GM23338 (cell line): Measurements from ENCODE around the gene ARAP1. TPM values are rescaled to one million over a fixed set of nuclear protein-coding genes. Genes with fewer than 3 reads are reported as not detected.

Experiments
- ATAC-seq: fragments of 200-7000 bp; cut with Tn5 transposase; 3 replicates; pipeline ENCODE4 v1.9.1; 2020
- DNase-seq: peaks from one replicate; pipeline ENCODE4 v3.0.0-alpha.2; 2015; ENCODE audit warnings: low spot score
- H2AFZ ChIP-seq: fragments of 200-600 bp; sonication (generic); 2 replicates; pipeline ENCODE4 v1.8.0; 2016; ENCODE audit warnings: antibody characterized with exemption, mild to moderate bottlenecking, moderate library complexity
- H3F3A ChIP-seq: fragments of 200-600 bp; sonication (generic); replicated peaks from 2 replicates; pipeline ENCODE4 v1.8.0; 2017; ENCODE audit warnings: antibody characterized with exemption, mixed run types, low read depth
- H3K27ac ChIP-seq: fragments of 200-600 bp; sonication (generic); 2 replicates; pipeline ENCODE4 v1.6.1; 2016; ENCODE audit warnings: low read depth
- H3K27me3 ChIP-seq: fragments of 200-600 bp; sonication (generic); 2 replicates; pipeline ENCODE4 v1.8.0; 2016; ENCODE audit warnings: mild to moderate bottlenecking, mixed run types, moderate library complexity; ENCODE audit not compliant: insufficient read depth
- H3K36me3 ChIP-seq: fragments of 200-600 bp; sonication (generic); 2 replicates; pipeline ENCODE4 v1.8.0; 2016; ENCODE audit warnings: mild to moderate bottlenecking; ENCODE audit not compliant: insufficient read depth
- H3K4me1 ChIP-seq: fragments of 200-600 bp; sonication (generic); 2 replicates; pipeline ENCODE4 v1.8.0; 2016; ENCODE audit warnings: mild to moderate bottlenecking, moderate library complexity; ENCODE audit not compliant: insufficient read depth
- H3K4me2 ChIP-seq: fragments of 200-600 bp; sonication (generic); 2 replicates; pipeline ENCODE4 v1.7.1; 2017; ENCODE audit warnings: mixed run types
- H3K4me3 ChIP-seq: fragments of 200-600 bp; sonication (generic); 2 replicates; pipeline ENCODE4 v1.6.1; 2016; ENCODE audit warnings: mixed run types
- H3K79me2 ChIP-seq: fragments of 200-600 bp; sonication (generic); replicated peaks from 2 replicates; pipeline ENCODE4 v1.8.0; 2017; ENCODE audit warnings: mild to moderate bottlenecking; ENCODE audit not compliant: insufficient read depth
- H3K9me2 ChIP-seq: fragments of 200-600 bp; sonication (generic); 2 replicates; pipeline ENCODE4 v1.8.0; 2017; ENCODE audit not compliant: insufficient read depth
- H4K20me1 ChIP-seq: fragments of 200-600 bp; sonication (generic); replicated peaks from 2 replicates; pipeline ENCODE4 v1.8.0; 2017; ENCODE audit warnings: mild to moderate bottlenecking; ENCODE audit not compliant: insufficient read depth
- H3K27ac Mint-ChIP-seq: 2 replicates; pipeline ENCODE4 v1.8.0; 2020; ENCODE audit warnings: inconsistent platforms, mild to moderate bottlenecking, moderate library complexity, mixed read lengths
- H3K27me3 Mint-ChIP-seq: 3 replicates; pipeline ENCODE4 v1.8.0; 2022; ENCODE audit warnings: low read depth, mild to moderate bottlenecking, moderate library complexity, mixed read lengths, inconsistent platforms; ENCODE audit not compliant: insufficient read depth, poor library complexity
- H3K36me3 Mint-ChIP-seq: 3 replicates; pipeline ENCODE4 v1.8.0; 2021; ENCODE audit warnings: low read depth, mild to moderate bottlenecking, inconsistent platforms, moderate library complexity, mixed read lengths
- H3K4me1 Mint-ChIP-seq: 3 replicates; pipeline ENCODE4 v1.8.0; 2020; ENCODE audit warnings: mild to moderate bottlenecking, inconsistent platforms, mixed read lengths
- H3K4me3 Mint-ChIP-seq: 3 replicates; pipeline ENCODE4 v1.8.0; 2021; ENCODE audit warnings: moderate library complexity, mild to moderate bottlenecking, inconsistent platforms, mixed read lengths
- H3K9me3 Mint-ChIP-seq: 3 replicates; pipeline ENCODE4 v1.8.0; 2020; ENCODE audit warnings: moderate library complexity, mild to moderate bottlenecking, inconsistent platforms, mixed read lengths
- CREB1 ChIP-seq: fragments of 250-450 bp; sonication (Bioruptor Pico); IDR thresholded peaks from 2 replicates; pipeline ENCODE4 v1.5.0; 2020; ENCODE audit warnings: low read depth, mild to moderate bottlenecking, moderate library complexity
- CTCF ChIP-seq, 2 experiments: fragments of 200-600 bp in 1 of 2; sonication (generic) in 1 of 2; conservative IDR thresholded peaks; 2 replicates each; pipeline versions ENCODE4 v1.5.1 to v1.6.1; 2016 to 2017; ENCODE audit warnings: antibody characterized with exemption in 2 of 2, low read depth in 2 of 2, mild to moderate bottlenecking in 2 of 2, moderate library complexity in 1 of 2
- ETS1 ChIP-seq: IDR thresholded peaks from 2 replicates; pipeline ENCODE4 v1.6.1; 2016; ENCODE audit warnings: antibody characterized with exemption
- EZH2 ChIP-seq: fragments of 200-600 bp; sonication (generic); IDR thresholded peaks from one replicate; pipeline ENCODE4 v1.8.0; 2017; ENCODE audit warnings: antibody characterized with exemption, mild to moderate bottlenecking, low read depth; ENCODE audit not compliant: unreplicated experiment
- EZH2phosphoT487 ChIP-seq: fragments of 200-600 bp; sonication (generic); IDR thresholded peaks from one replicate; pipeline ENCODE4 v1.8.1; 2018; ENCODE audit warnings: antibody characterized with exemption; ENCODE audit not compliant: unreplicated experiment
- JUNB ChIP-seq: IDR thresholded peaks from one replicate; pipeline ENCODE4 v1.6.1; 2016; ENCODE audit warnings: antibody characterized with exemption; ENCODE audit not compliant: unreplicated experiment
- POLR2AphosphoS5 ChIP-seq: IDR thresholded peaks from 2 replicates; pipeline ENCODE4 v1.6.1; 2016; ENCODE audit warnings: antibody characterized with exemption, low read depth
- REST ChIP-seq: IDR thresholded peaks from one replicate; pipeline ENCODE4 v1.6.1; 2018; ENCODE audit warnings: antibody characterized with exemption; ENCODE audit not compliant: unreplicated experiment
- STAT1 ChIP-seq: IDR thresholded peaks from one replicate; pipeline ENCODE4 v1.6.1; 2016; ENCODE audit warnings: antibody characterized with exemption; ENCODE audit not compliant: unreplicated experiment
- ZNF114 ChIP-seq: fragments of 250-450 bp; sonication (Bioruptor Pico); IDR thresholded peaks from 2 replicates; pipeline ENCODE4 v1.5.0; 2020; ENCODE audit warnings: mild to moderate bottlenecking, moderate library complexity
- ZNF331 ChIP-seq: fragments of 250-450 bp; sonication (Bioruptor Pico); IDR thresholded peaks from 2 replicates; pipeline ENCODE4 v1.5.0; 2020; ENCODE audit warnings: low read depth, mild to moderate bottlenecking, moderate library complexity
- polyA plus RNA-seq: library from polyadenylated mRNA; unstranded; fragments of >200 nt; fragmentation: Nextera tagmentation; extraction: Ambion mirVana; gene quantifications from 2 replicates; pipeline ENCODE4 v1.2.1, GENCODE V29; 2016
- total RNA-seq: library from RNA; depleted of rRNA; stranded (reverse); fragments of >200 nt; shearing (Covaris generic); gene quantifications from 2 replicates; pipeline ENCODE4 v1.2.3, GENCODE V29; 2014

ARAP1 gene
- total and polyA plus RNA-seq, 2 experiments from 2014 or later, result 24.5 to 116 TPM

GRCh38 chr11:72741849-72742512, 10.2 kb downstream of the ARAP1 start:
- ATAC-seq (no peak), DNase-seq (no peak)
- H3K4me2 ChIP-seq, result peak overlapping the region; percentile 66; the same call in 1 of the 2 replicates
- H3K4me1 Mint-ChIP-seq, result peaks cover 50% of the 10 kb centered on the region
- peaks cover 12% of the 10 kb centered on the region for H4K20me1 ChIP-seq
- peak overlapping the region; percentile 92 for H3K27ac ChIP-seq
- no peak overlapping the region; the same call in 2 of the 3 replicates for H3K4me3 Mint-ChIP-seq
- peaks cover 28% of the 10 kb centered on the region for H3K4me1 ChIP-seq
- H3K36me3 Mint-ChIP-seq, result no peaks in the 10 kb centered on the region; the same call in 1 of the 3 replicates
- no peak overlapping the region for H2AFZ ChIP-seq
- H3K36me3 ChIP-seq, result no peaks in the 10 kb centered on the region
- H3K79me2 ChIP-seq, result peaks cover 68% of the 10 kb centered on the region
- no peaks in the 10 kb centered on the region for H3K9me2 ChIP-seq
- no peaks in the 10 kb centered on the region for H3K27me3 ChIP-seq
- no peaks in the 10 kb centered on the region for H3F3A ChIP-seq
- peaks cover 8% of the 10 kb centered on the region for H3K27me3 Mint-ChIP-seq
- H3K4me3 ChIP-seq, result peak overlapping the region; percentile 17; the same call in 1 of the 2 replicates
- peak overlapping the region; percentile 96 for H3K27ac Mint-ChIP-seq
- TF ChIP-seq POLR2AphosphoS5 (no peak), REST (no peak), CREB1 (CRISPR knock-in tag) (no peak), EZH2 (no peak), CTCF (conservative IDR thresholded peaks at IDR 0.05; ENCODE audit: low read depth in 2 of 2) (no peak), EZH2phosphoT487 (no peak), ZNF114 (CRISPR knock-in tag) (no peak), STAT1 (no peak), ETS1 (no peak), JUNB (no peak), ZNF331 (CRISPR knock-in tag) (no peak)
- H3K9me3 Mint-ChIP-seq, result no peaks in the 10 kb centered on the region
